Spleen (tissue), 11 donors: ENCODE results near the gene TYK2. TPM values are rescaled to one million over a fixed set of nuclear protein-coding genes. Genes with fewer than 3 reads are reported as not detected.

Source experiments
- DNase-seq: peaks from one replicate; pipeline ENCODE4 v3.0.0-alpha.2; 2020
- H3K27ac ChIP-seq, 8 donors: fragments of 200-600 bp; sonication (generic) in 7 of 8; 1 replicate in 4 of 8; 2 replicates in 4 of 8; pipeline versions ENCODE4 v1.5.0 to v1.8.0; 2016 to 2021; ENCODE audit warnings: inconsistent platforms in 4 of 8, mild to moderate bottlenecking in 4 of 8, moderate library complexity in 1 of 8
- H3K27me3 ChIP-seq, 7 donors: fragments of 200-600 bp; sonication (generic) in 6 of 7; replicated peaks in 1 of 7; 1 replicate in 4 of 7; 2 replicates in 3 of 7; pipeline versions ENCODE4 v1.5.0 to v1.8.0; 2016 to 2021; ENCODE audit warnings: inconsistent platforms in 3 of 7, mild to moderate bottlenecking in 1 of 7
- H3K36me3 ChIP-seq, 6 donors: fragments of 200-600 bp; sonication (generic) in 5 of 6; 1 replicate in 4 of 6; 2 replicates in 2 of 6; pipeline versions ENCODE4 v1.5.0 to v1.8.0; 2016 to 2021; ENCODE audit warnings: inconsistent platforms in 2 of 6
- H3K4me1 ChIP-seq, 6 donors: fragments of 200-600 bp; sonication (generic) in 5 of 6; 1 replicate in 3 of 6; 2 replicates in 3 of 6; pipeline versions ENCODE4 v1.5.0 to v1.8.0; 2016 to 2021; ENCODE audit warnings: inconsistent platforms in 3 of 6
- H3K4me3 ChIP-seq, 8 donors: fragments of 200-600 bp; sonication (generic) in 7 of 8; 1 replicate in 4 of 8; 2 replicates in 4 of 8; pipeline versions ENCODE4 v1.5.0 to v1.8.0; 2016 to 2021; ENCODE audit warnings: inconsistent platforms in 4 of 8, mild to moderate bottlenecking in 4 of 8, moderate library complexity in 2 of 8
- H3K9me3 ChIP-seq, 8 donors: fragments of 200-600 bp; sonication (generic) in 7 of 8; 1 replicate in 4 of 8; 2 replicates in 4 of 8; pipeline versions ENCODE4 v1.5.0 to v1.8.0; 2016 to 2021; ENCODE audit warnings: inconsistent platforms in 4 of 8
- POLR2A ChIP-seq, 3 donors: fragments of 450-650 bp; IDR thresholded peaks; one replicate each; pipeline ENCODE4 v1.5.1; 2017; ENCODE audit warnings: antibody characterized with exemption in 3 of 3, mild to moderate bottlenecking in 1 of 3
- POLR2AphosphoS5 ChIP-seq, 3 donors: sonication (generic); formaldehyde crosslinking; IDR thresholded peaks; one replicate each; pipeline ENCODE4 v1.5.1; 2017; ENCODE audit warnings: antibody characterized with exemption in 3 of 3
- WGBS, 5 donors: extraction: QIAGEN DNeasy Blood & Tissue Kit in 3 of 5; methylation state at CpG; one replicate each; pipeline versions ENCODE4 v1.1.5 to v1.1.7; 2013 to 2018; 5-methylcytosine and 5-hydroxymethylcytosine counted together
- intact Hi-C: fragments of 100-400 bp; cut with DNase I; formaldehyde crosslinking; loops from one replicate; pipeline ENCODE4 v1.15.0; 2023; ENCODE audit warnings: low total_unique reads
- polyA plus RNA-seq, 3 donors: library from polyadenylated mRNA; stranded (reverse); fragments of 200-250 nt; gene quantifications; one replicate each; pipeline ENCODE4 v1.2.1, GENCODE V29; 2013
- total RNA-seq, 7 donors: library from RNA; depleted of rRNA in 3 of 7; stranded (reverse); fragments of >200 nt in 3 of 7; fragmentation: NEBNext Ultra II Directional in 4 of 7; extraction: Animal tissue kit (Norgen Biotek cat#: 25700) in 4 of 7; gene quantifications; one replicate each; pipeline versions ENCODE4 v1.1.0 to v1.2.1, GENCODE V29; 2016 to 2021
- TF ChIP-seq, protein P1 (sequence below), 11 experiments: fragments of 200-600 bp in 7 of 11; fragments of 450-650 bp in 4 of 11; sonication (generic) in 4 of 11; IDR thresholded peaks in 8 of 11; conservative IDR thresholded peaks in 3 of 11; 1 replicate in 7 of 11; 2 replicates in 4 of 11; pipeline versions ENCODE4 v1.4.0 to v1.8.0; 2016 to 2021; ENCODE audit warnings: antibody characterized with exemption in 11 of 11, inconsistent platforms in 4 of 11, mild to moderate bottlenecking in 1 of 11
- donor health status: healthy with polysubstance abuse.
- donor health status: DM: no; HTN: no; CAD: no; lungs with moderate emphysema.
- donor health status: DM: no; HTN: no; CAD: no.
- donor health status: Bipolar disorder and iron deficiency.
- donor health status: healthy.
- donor health status: DM: no; HTN: no; CAD: no.
- donor health status: DM: yes; HTN: yes; CAD: no.

The TYK2 gene
- total and polyA plus RNA-seq, 10 donors = 159 to 422 (median 251) TPM

DNA sequence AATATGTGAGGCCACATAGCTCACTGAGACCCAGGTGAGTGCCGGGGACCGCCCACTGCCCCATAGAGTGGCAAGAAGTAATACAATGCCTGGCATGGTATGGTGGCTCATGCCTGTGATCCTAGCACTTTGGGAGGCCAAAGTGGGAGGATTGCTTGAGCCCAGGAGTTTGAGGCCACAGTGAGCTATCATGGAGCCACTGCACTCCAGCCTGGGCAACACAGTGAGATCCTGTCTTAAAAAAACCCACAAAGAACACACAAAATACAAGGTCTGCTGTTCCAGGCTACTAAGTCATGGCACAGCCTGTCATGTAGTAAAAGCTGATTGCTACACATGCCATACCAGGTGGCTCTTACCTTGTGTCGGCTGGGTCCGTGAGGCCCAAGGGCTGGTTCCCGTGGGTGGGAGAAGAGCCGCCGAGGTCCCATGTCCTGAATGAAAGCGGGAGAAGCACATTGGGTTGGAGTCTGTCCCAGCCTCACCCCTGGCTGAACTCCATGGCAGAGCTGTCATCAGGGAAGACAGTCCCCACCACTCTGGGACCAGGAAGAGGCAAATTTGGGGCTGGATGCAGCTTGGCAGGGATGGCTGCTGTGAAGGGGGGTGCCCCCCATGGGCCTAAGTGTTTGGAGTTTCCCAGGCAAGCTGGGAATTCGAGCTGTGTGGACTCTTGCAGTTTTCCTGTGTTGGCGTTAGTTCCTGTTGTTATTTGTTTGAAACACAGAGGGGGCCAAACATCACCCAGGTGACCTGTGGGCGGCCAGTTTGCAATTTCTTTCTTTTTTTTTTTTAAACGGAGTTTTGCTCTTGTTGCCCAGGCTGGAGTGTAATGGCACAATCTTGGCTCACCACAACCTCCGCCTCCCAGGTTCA lies 61.3 kb downstream of the TYK2 start:
- DNase-seq = no peak
- H3K9me3 ChIP-seq = no peaks in the 10 kb centered on the region
- no peak for TF ChIP-seq POLR2AphosphoS5 (IDR thresholded peaks at IDR 0.05)
- TF ChIP-seq, protein P1, sequence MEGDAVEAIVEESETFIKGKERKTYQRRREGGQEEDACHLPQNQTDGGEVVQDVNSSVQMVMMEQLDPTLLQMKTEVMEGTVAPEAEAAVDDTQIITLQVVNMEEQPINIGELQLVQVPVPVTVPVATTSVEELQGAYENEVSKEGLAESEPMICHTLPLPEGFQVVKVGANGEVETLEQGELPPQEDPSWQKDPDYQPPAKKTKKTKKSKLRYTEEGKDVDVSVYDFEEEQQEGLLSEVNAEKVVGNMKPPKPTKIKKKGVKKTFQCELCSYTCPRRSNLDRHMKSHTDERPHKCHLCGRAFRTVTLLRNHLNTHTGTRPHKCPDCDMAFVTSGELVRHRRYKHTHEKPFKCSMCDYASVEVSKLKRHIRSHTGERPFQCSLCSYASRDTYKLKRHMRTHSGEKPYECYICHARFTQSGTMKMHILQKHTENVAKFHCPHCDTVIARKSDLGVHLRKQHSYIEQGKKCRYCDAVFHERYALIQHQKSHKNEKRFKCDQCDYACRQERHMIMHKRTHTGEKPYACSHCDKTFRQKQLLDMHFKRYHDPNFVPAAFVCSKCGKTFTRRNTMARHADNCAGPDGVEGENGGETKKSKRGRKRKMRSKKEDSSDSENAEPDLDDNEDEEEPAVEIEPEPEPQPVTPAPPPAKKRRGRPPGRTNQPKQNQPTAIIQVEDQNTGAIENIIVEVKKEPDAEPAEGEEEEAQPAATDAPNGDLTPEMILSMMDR (IDR thresholded peaks at IDR 0.05 in 8 of 11, conservative IDR thresholded peaks at IDR 0.05 in 3 of 11) = no peak
- TF ChIP-seq POLR2A (IDR thresholded peaks at IDR 0.05) = no peak
- H3K27ac ChIP-seq = no peak overlapping the region
- H3K36me3 ChIP-seq = peaks cover 0 to 83% (median 76%) of the 10 kb centered on the region in 6 donors
- peaks cover 12 to 26% (median 21%) of the 10 kb centered on the region in 6 donors for H3K4me1 ChIP-seq
- no peak overlapping the region for H3K4me3 ChIP-seq
- intact Hi-C loops = no loop called here
- 88 to 94% (median 91%) methylated on average over 13 of the region's 13 CpGs for WGBS, 5 donors
- H3K27me3 ChIP-seq = no peaks in the 10 kb centered on the region

DNA sequence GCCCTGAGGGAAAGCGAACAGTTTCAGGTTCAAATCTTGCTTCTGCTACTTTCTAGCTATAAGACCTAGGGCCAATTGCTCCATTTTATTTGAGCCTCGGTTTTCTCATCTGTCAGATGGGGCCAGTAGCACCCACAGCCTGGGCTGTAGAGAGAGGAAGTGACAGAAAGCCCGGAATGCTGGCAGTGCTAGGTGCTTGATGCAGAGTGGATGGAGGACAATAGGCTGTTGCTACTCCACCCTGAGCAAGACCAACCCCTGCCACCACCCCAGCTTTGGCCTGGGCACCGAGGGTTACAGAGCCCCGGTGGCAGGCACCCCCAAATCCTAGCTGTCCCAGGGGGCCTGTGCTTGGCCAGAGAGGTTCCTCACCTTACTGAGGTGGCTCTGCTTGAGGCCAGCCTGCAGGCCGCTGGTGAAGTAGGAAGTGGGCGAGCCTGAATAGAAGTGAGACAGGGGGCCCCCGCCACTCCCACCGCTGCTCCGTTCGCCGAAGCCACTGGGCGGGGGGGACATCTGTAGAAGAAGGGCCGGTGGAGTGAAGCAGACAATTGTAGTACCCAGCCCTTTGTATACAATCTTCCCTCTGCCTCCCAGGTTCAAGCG lies 62.4 kb downstream of the TYK2 start:
- H3K36me3 ChIP-seq = peaks cover 0 to 76% (median 66%) of the 10 kb centered on the region in 6 donors
- H3K9me3 ChIP-seq = no peaks in the 10 kb centered on the region
- intact Hi-C loops = no loop called here
- H3K4me1 ChIP-seq = peaks cover 12 to 26% (median 21%) of the 10 kb centered on the region in 6 donors
- 90 to 96% (median 92%) methylated on average over 12 to 15 of the region's 15 CpGs for WGBS, 5 donors
- TF ChIP-seq POLR2AphosphoS5 (IDR thresholded peaks at IDR 0.05) = no peak
- TF ChIP-seq, protein P1 (IDR thresholded peaks at IDR 0.05 in 8 of 11, conservative IDR thresholded peaks at IDR 0.05 in 3 of 11) = no peak
- no peak for TF ChIP-seq POLR2A (IDR thresholded peaks at IDR 0.05)
- H3K4me3 ChIP-seq = no peak overlapping the region
- no peak for DNase-seq
- no peaks in the 10 kb centered on the region for H3K27me3 ChIP-seq
- H3K27ac ChIP-seq = no peak overlapping the region

DNA sequence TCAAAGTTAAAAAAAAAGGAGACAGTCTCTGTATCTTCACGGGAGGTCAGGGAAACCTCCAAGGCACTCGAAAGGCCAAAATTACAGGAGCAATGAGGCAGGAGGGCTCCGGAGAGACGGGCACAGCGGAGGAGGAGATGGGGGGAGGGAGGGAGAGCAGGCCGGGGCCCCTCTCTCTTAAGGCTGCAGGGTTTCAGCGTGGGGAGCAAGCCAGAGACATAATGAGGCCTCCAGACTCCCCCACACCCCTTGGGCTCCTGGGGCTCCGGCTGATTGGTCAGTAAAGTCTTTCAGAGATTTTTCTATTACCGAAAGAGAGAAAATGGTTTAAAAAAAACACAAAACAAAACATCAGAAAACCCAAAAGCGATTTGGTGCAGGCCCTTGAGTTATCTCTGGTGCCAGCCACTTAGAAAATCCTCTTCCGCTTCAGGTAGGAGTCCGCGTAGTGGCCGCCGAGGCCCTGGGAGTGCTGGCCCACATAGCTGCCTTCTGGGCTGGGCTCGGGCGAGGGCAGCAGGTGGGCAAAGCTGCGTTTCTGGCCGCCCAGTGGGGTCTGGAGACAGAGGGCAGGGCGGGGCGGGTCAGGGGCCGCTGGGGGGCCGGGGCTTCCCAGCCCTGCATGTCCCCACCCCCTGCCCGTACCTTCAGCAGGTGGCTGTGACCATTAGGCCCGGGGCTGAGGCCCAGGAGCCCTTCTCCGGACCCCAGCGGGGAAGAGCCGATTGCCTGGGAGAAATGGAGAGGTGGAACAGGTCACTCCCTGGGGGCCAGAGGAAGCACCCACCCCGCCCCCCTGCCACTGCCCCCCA lies 63.1 kb downstream of the TYK2 start:
- H3K27ac ChIP-seq = peak overlapping the region in 1 of 8 donors; percentile 77
- H3K9me3 ChIP-seq = no peaks in the 10 kb centered on the region
- H3K4me1 ChIP-seq = peaks cover 12 to 26% (median 21%) of the 10 kb centered on the region in 6 donors
- WGBS, 5 donors = 79 to 92% (median 88%) methylated on average over 20 to 29 of the region's 29 CpGs
- intact Hi-C loops = no loop called here
- H3K27me3 ChIP-seq = no peaks in the 10 kb centered on the region
- TF ChIP-seq POLR2AphosphoS5 (IDR thresholded peaks at IDR 0.05) = no peak
- DNase-seq = no peak
- no peak overlapping the region for H3K4me3 ChIP-seq
- peaks cover 0 to 75% (median 59%) of the 10 kb centered on the region in 6 donors for H3K36me3 ChIP-seq

DNA sequence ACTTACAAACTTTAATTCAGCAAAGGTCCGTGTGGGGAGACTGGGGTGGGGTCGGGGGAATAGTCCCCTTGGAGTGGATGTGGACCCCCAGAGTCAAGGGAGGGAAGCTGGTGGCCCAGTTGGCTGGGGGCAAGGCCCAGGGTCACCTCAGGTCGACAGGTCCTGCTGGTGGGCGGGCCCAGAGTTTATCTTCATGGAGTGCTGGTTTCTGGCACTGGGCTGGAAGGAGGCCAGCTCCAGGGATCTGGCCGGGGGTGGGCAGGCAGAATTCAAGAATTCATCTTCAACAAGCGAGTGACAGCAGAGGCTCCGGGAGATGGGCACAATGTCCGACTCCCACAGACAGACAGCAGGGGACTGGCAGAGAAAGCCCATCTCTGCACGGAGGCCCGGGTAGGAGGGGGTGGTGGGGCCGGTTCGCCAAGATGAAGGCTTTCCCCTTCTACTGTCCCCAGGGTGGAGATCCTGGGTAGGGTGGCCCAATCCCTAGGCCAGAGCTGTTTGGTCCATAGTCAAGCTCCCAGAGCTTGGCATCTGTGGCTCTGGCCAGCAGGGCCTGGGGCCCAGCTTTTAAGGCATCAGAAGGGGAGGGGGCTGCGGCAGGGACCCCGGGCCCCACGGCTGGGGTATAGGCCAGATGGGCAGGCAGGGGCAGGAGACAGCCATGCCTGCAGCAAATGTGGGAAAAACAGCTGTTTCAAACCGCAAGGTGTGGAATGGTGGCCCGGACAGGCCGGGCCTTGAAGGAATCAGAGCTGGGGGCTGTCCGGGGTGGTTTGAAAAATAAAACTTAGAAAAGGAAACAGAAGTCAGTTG lies 63.9 kb downstream of the TYK2 start:
- no peak for DNase-seq
- H3K36me3 ChIP-seq = peaks cover 0 to 67% (median 51%) of the 10 kb centered on the region in 6 donors
- H3K27me3 ChIP-seq = no peaks in the 10 kb centered on the region
- H3K27ac ChIP-seq = peak overlapping the region in 4 of 8 donors; percentile 56 to 80 (median 72)
- H3K9me3 ChIP-seq = no peaks in the 10 kb centered on the region
- WGBS, 5 donors = 71 to 84% (median 79%) methylated on average over 17 to 19 of the region's 19 CpGs
- H3K4me1 ChIP-seq = peaks cover 12 to 26% (median 21%) of the 10 kb centered on the region in 6 donors
- H3K4me3 ChIP-seq = peak overlapping the region in 5 of 8 donors; percentile 94 to 99 (median 98)
- TF ChIP-seq POLR2AphosphoS5 (IDR thresholded peaks at IDR 0.05) (peak in 1 of 3 donors; percentile 25), POLR2A (IDR thresholded peaks at IDR 0.05) (no peak)
- TF ChIP-seq, protein P1 (IDR thresholded peaks at IDR 0.05 in 8 of 11, conservative IDR thresholded peaks at IDR 0.05 in 3 of 11) = no peak
- intact Hi-C loops = no loop called here
